IgD-negative memory B cell (primary cell): ENCODE results near the gene ABHD6. TPM values are rescaled to one million over a fixed set of nuclear protein-coding genes. Genes with fewer than 3 reads are reported as not detected.
"Not testable (repeated sequence)": the region's sequence is repeated elsewhere in the genome, so short reads cannot be mapped to it uniquely, and the experiment has no call there.

Experiments used
- H3K27ac Mint-ChIP-seq, 3 donors: one replicate each; pipeline ENCODE4 v1.8.0; 2020 to 2022; ENCODE audit warnings: mild to moderate bottlenecking in 3 of 3, mixed read lengths in 3 of 3, moderate library complexity in 1 of 3
- H3K27me3 Mint-ChIP-seq: one replicate; pipeline ENCODE4 v1.8.0; 2021; ENCODE audit warnings: mixed read lengths
- H3K36me3 Mint-ChIP-seq: one replicate; pipeline ENCODE4 v1.8.0; 2020; ENCODE audit warnings: mild to moderate bottlenecking, mixed read lengths
- H3K4me1 Mint-ChIP-seq, 3 donors: one replicate each; pipeline ENCODE4 v1.8.0; 2020 to 2022; ENCODE audit warnings: mixed read lengths in 3 of 3, mild to moderate bottlenecking in 1 of 3
- H3K4me3 Mint-ChIP-seq, 4 donors: one replicate each; pipeline ENCODE4 v1.8.0; 2020 to 2022; ENCODE audit warnings: mild to moderate bottlenecking in 4 of 4, mixed read lengths in 4 of 4, moderate library complexity in 3 of 4
- H3K9me3 Mint-ChIP-seq, 3 donors: one replicate each; pipeline ENCODE4 v1.8.0; 2020 to 2021; ENCODE audit warnings: mixed read lengths in 3 of 3, mild to moderate bottlenecking in 1 of 3
- polyA plus RNA-seq: library from polyadenylated mRNA; unstranded; fragments of 300-500 nt; fragmentation: Illumina TruSeq; gene quantifications from one replicate; pipeline ENCODE4 v1.2.3, GENCODE V29; 2021

Gene ABHD6
- polyA plus RNA-seq, 1 donor from 2014 or later, result 11.0 TPM

GRCh38 chr3:58201451-58201850, 36.1 kb upstream of the ABHD6 start:
- H3K4me3 Mint-ChIP-seq, result peak overlapping the region in 2 of 4 donors; percentile 28 to 39

GRCh38 chr3:58202917-58203360, 34.7 kb upstream of the ABHD6 start:
- Mint-ChIP-seq H3K4me1 (peaks cover 26 to 33% (median 29%) of the 10 kb centered on the region in 3 donors), H3K36me3 (no peaks in the 10 kb centered on the region), H3K9me3 (peaks cover 0 to 3% (median 0%) of the 10 kb centered on the region in 3 donors), H3K27ac (peak overlapping the region in 2 of 3 donors; percentile 59 to 94), H3K27me3 (peaks cover 2% of the 10 kb centered on the region), H3K4me3 (peak overlapping the region in 2 of 4 donors; percentile 69 to 91)

More at GRCh38 chr3:58201451-58201850, 36.1 kb upstream of the ABHD6 start:
- H3K27me3 Mint-ChIP-seq, H3K9me3 Mint-ChIP-seq, H3K36me3 Mint-ChIP-seq: not testable (repeated sequence)
- Mint-ChIP-seq H3K27ac (peak overlapping the region in 2 of 3 donors; percentile 46 to 73), H3K4me1 (peaks cover 38 to 43% (median 39%) of the 10 kb centered on the region in 3 donors)

GRCh38 chr3:58203541-58203940, 34.1 kb upstream of the ABHD6 start:
- peak overlapping the region in 1 of 3 donors; percentile 94 for H3K27ac Mint-ChIP-seq

GRCh38 chr3:58204720-58205119, 32.9 kb upstream of the ABHD6 start:
- H3K4me1 Mint-ChIP-seq, result peaks cover 16 to 23% (median 20%) of the 10 kb centered on the region in 3 donors
- H3K27ac Mint-ChIP-seq, result no peak overlapping the region
- no peak overlapping the region for H3K4me3 Mint-ChIP-seq
- no peaks in the 10 kb centered on the region for H3K36me3 Mint-ChIP-seq
- H3K9me3 Mint-ChIP-seq, result peaks cover 0 to 3% (median 0%) of the 10 kb centered on the region in 3 donors
- peaks cover 2% of the 10 kb centered on the region for H3K27me3 Mint-ChIP-seq

More at GRCh38 chr3:58203541-58203940, 34.1 kb upstream of the ABHD6 start:
- H3K36me3 Mint-ChIP-seq, result no peaks in the 10 kb centered on the region
- no peak overlapping the region for H3K4me3 Mint-ChIP-seq
- peaks cover 0 to 3% (median 0%) of the 10 kb centered on the region in 3 donors for H3K9me3 Mint-ChIP-seq
- H3K27me3 Mint-ChIP-seq, result peaks cover 2% of the 10 kb centered on the region
- H3K4me1 Mint-ChIP-seq, result peaks cover 20 to 28% (median 24%) of the 10 kb centered on the region in 3 donors

GRCh38 chr3:58205981-58206380, 31.6 kb upstream of the ABHD6 start:
- Mint-ChIP-seq H3K4me1 (peaks cover 9 to 20% (median 17%) of the 10 kb centered on the region in 3 donors), H3K27me3 (no peaks in the 10 kb centered on the region), H3K36me3 (no peaks in the 10 kb centered on the region), H3K4me3 (no peak overlapping the region), H3K27ac (peak overlapping the region in 1 of 3 donors; percentile 41), H3K9me3 (peaks cover 0 to 3% (median 0%) of the 10 kb centered on the region in 3 donors)

- H3K9me3 Mint-ChIP-seq, result peaks cover 0 to under 1% (median 0%) of the 10 kb centered on the region in 3 donors
- no peak overlapping the region for H3K4me3 Mint-ChIP-seq
- H3K27ac Mint-ChIP-seq, result peak overlapping the region in 1 of 3 donors; percentile 50
- H3K27me3 Mint-ChIP-seq, result no peaks in the 10 kb centered on the region
- H3K4me1 Mint-ChIP-seq, result peaks cover 3 to 16% (median 14%) of the 10 kb centered on the region in 3 donors
- H3K36me3 Mint-ChIP-seq, result no peaks in the 10 kb centered on the region
These were observed 31.1 kb upstream of the ABHD6 start for GRCh38 chr3:58206406-58207011.

- Mint-ChIP-seq H3K9me3 (no peaks in the 10 kb centered on the region), H3K4me3 (no peak overlapping the region), H3K36me3 (no peaks in the 10 kb centered on the region), H3K4me1 (peaks cover 0 to 11% (median 11%) of the 10 kb centered on the region in 3 donors), H3K27me3 (no peaks in the 10 kb centered on the region), H3K27ac (peak overlapping the region in 1 of 3 donors; percentile 20)
These were observed 29.6 kb upstream of the ABHD6 start for GRCh38 chr3:58207954-58208353.

- no peaks in the 10 kb centered on the region for H3K9me3 Mint-ChIP-seq
- no peaks in the 10 kb centered on the region for H3K36me3 Mint-ChIP-seq
- H3K27me3 Mint-ChIP-seq, result no peaks in the 10 kb centered on the region
These were observed 27.7 kb upstream of the ABHD6 start for GRCh38 chr3:58209933-58210332.

GRCh38 chr3:58210761-58211460, 26.7 kb upstream of the ABHD6 start, which contains the start of gene DNASE1L3:
DNASE1L3 (minus strand) TSS chr3:58210972; CDS start chr3:58210906, 66 bp downstream.
- Mint-ChIP-seq H3K4me3 (no peak within 1 kb of the TSS), H3K4me1 (peaks cover 8 to 29% (median 26%) of the 10 kb centered on the region in 3 donors), H3K9me3 (no peaks in the 10 kb centered on the region), H3K36me3 (no peaks in the 10 kb centered on the region), H3K27me3 (no peaks in the 10 kb centered on the region), H3K27ac (no peak within 1 kb of the TSS)

More at GRCh38 chr3:58209933-58210332, 27.7 kb upstream of the ABHD6 start:
- peaks cover 4 to 20% (median 17%) of the 10 kb centered on the region in 3 donors for H3K4me1 Mint-ChIP-seq
- H3K27ac Mint-ChIP-seq, result no peak overlapping the region
- no peak overlapping the region for H3K4me3 Mint-ChIP-seq

- no peaks in the 10 kb centered on the region for H3K27me3 Mint-ChIP-seq
- peak overlapping the region; percentile 90 to 99 (median 93) for H3K27ac Mint-ChIP-seq
- no peaks in the 10 kb centered on the region for H3K9me3 Mint-ChIP-seq
- H3K4me3 Mint-ChIP-seq, result peak overlapping the region; percentile 6 to 88 (median 60)
- H3K4me1 Mint-ChIP-seq, result peaks cover 23 to 55% (median 45%) of the 10 kb centered on the region in 3 donors
- no peaks in the 10 kb centered on the region for H3K36me3 Mint-ChIP-seq
These were observed 22.9 kb upstream of the ABHD6 start for GRCh38 chr3:58214484-58215316.

GRCh38 chr3:58215317-58216025, 22.1 kb upstream of the ABHD6 start:
- H3K27ac Mint-ChIP-seq, result peak overlapping the region; percentile 90 to 99 (median 93)
- H3K27me3 Mint-ChIP-seq, result no peaks in the 10 kb centered on the region
- peak overlapping the region; percentile 6 to 88 (median 60) for H3K4me3 Mint-ChIP-seq
- no peaks in the 10 kb centered on the region for H3K9me3 Mint-ChIP-seq
- H3K4me1 Mint-ChIP-seq, result peaks cover 27 to 49% (median 38%) of the 10 kb centered on the region in 3 donors
- H3K36me3 Mint-ChIP-seq, result no peaks in the 10 kb centered on the region

GRCh38 chr3:58216496-58217195, 20.9 kb upstream of the ABHD6 start:
- H3K36me3 Mint-ChIP-seq, result no peaks in the 10 kb centered on the region
- peak overlapping the region in 3 of 4 donors; percentile 5 to 78 (median 69) for H3K4me3 Mint-ChIP-seq
- H3K27me3 Mint-ChIP-seq, result no peaks in the 10 kb centered on the region
- peak overlapping the region; percentile 7 to 77 (median 55) for H3K27ac Mint-ChIP-seq
- H3K9me3 Mint-ChIP-seq, result no peaks in the 10 kb centered on the region
- H3K4me1 Mint-ChIP-seq, result peaks cover 27 to 47% (median 38%) of the 10 kb centered on the region in 3 donors

GRCh38 chr3:58217209-58217811, 20.3 kb upstream of the ABHD6 start:
- no peaks in the 10 kb centered on the region for H3K9me3 Mint-ChIP-seq
- H3K4me3 Mint-ChIP-seq, result peak overlapping the region; percentile 5 to 78 (median 70)
- H3K27me3 Mint-ChIP-seq, result no peaks in the 10 kb centered on the region
- H3K36me3 Mint-ChIP-seq, result no peaks in the 10 kb centered on the region
- H3K27ac Mint-ChIP-seq, result peak overlapping the region; percentile 7 to 77 (median 55)
- peaks cover 29 to 47% (median 38%) of the 10 kb centered on the region in 3 donors for H3K4me1 Mint-ChIP-seq
